Measurements from ENCODE around the gene PGAP3.

Gene PGAP3

GRCh38 chr17:39636927-39637736 lies 50.7 kb downstream of the PGAP3 start, which contains the start of gene STARD3:
STARD3 (plus strand) TSS chr17:39637144; CDS start chr17:39653532, 16,388 bp downstream.
- Mint-ChIP-seq H3K4me1 (ENCODE audit: low read depth) (peaks cover 54% of the 10 kb centered on the region), H3K4me3 (peak within 1 kb of the TSS; percentile 91), H3K27ac (peak within 1 kb of the TSS; percentile 81), H3K27me3 (no peaks in the 10 kb centered on the region), H3K9me3 (no peaks in the 10 kb centered on the region), H3K36me3 (ENCODE audit: low read depth) (no peaks in the 10 kb centered on the region)

DNA sequence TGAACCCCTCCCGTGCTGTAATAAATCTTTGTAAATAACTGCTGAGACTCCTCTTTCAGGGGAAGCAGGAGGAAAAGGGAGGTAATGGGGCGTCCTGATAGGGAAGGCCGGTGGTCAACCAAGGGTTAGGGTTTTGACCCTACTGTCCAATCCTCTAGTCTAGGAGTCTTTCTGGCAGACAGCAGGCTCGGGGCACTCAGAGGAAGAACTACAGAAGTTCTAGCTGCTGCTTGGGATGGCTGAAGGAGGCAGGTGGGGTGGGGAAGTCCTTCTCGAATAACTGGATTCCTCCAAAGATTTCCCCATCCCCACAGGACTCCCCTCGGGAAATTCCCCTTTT lies 51.3 kb downstream of the PGAP3 start:
- peak overlapping the region; percentile 91 for H3K4me3 Mint-ChIP-seq
- H3K27ac Mint-ChIP-seq, result peak overlapping the region; percentile 68
- no peaks in the 10 kb centered on the region for H3K9me3 Mint-ChIP-seq
- H3K4me1 Mint-ChIP-seq (ENCODE audit: low read depth), result peaks cover 49% of the 10 kb centered on the region
- H3K36me3 Mint-ChIP-seq (ENCODE audit: low read depth), result no peaks in the 10 kb centered on the region
- peaks cover 5% of the 10 kb centered on the region for H3K27me3 Mint-ChIP-seq

DNA sequence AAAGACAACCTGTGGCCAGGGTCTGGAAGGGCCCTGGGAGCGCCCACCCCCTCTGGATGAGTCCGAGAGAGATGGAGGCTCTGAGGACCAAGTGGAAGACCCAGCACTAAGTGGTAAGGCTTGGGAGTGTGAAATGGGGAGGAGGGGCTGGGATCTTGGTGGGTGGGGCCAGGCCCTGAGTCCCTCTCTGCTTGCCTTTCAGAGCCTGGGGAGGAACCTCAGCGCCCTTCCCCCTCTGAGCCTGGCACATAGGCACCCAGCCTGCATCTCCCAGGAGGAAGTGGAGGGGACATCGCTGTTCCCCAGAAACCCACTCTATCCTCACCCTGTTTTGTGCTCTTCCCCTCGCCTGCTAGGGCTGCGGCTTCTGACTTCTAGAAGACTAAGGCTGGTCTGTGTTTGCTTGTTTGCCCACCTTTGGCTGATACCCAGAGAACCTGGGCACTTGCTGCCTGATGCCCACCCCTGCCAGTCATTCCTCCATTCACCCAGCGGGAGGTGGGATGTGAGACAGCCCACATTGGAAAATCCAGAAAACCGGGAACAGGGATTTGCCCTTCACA lies 52.2 kb downstream of the PGAP3 start:
- Mint-ChIP-seq H3K4me1 (ENCODE audit: low read depth) (peaks cover 43% of the 10 kb centered on the region), H3K36me3 (ENCODE audit: low read depth) (no peaks in the 10 kb centered on the region), H3K27me3 (peaks cover 12% of the 10 kb centered on the region), H3K9me3 (no peaks in the 10 kb centered on the region), H3K27ac (no peak overlapping the region), H3K4me3 (no peak overlapping the region)

GRCh38 chr17:39634384-39634871 lies 53.4 kb downstream of the PGAP3 start:
- no peak overlapping the region for H3K4me3 Mint-ChIP-seq
- peaks cover 30% of the 10 kb centered on the region for H3K4me1 Mint-ChIP-seq (ENCODE audit: low read depth)
- H3K9me3 Mint-ChIP-seq, result no peaks in the 10 kb centered on the region
- no peaks in the 10 kb centered on the region for H3K36me3 Mint-ChIP-seq (ENCODE audit: low read depth)
- H3K27ac Mint-ChIP-seq, result no peak overlapping the region
- H3K27me3 Mint-ChIP-seq, result peaks cover 16% of the 10 kb centered on the region

- Mint-ChIP-seq H3K27me3 (peaks cover 17% of the 10 kb centered on the region), H3K4me1 (ENCODE audit: low read depth) (peaks cover 23% of the 10 kb centered on the region), H3K4me3 (no peak overlapping the region), H3K9me3 (no peaks in the 10 kb centered on the region), H3K27ac (no peak overlapping the region), H3K36me3 (ENCODE audit: low read depth) (no peaks in the 10 kb centered on the region)
Observed at GRCh38 chr17:39633570-39634183, 54.2 kb downstream of the PGAP3 start.

DNA sequence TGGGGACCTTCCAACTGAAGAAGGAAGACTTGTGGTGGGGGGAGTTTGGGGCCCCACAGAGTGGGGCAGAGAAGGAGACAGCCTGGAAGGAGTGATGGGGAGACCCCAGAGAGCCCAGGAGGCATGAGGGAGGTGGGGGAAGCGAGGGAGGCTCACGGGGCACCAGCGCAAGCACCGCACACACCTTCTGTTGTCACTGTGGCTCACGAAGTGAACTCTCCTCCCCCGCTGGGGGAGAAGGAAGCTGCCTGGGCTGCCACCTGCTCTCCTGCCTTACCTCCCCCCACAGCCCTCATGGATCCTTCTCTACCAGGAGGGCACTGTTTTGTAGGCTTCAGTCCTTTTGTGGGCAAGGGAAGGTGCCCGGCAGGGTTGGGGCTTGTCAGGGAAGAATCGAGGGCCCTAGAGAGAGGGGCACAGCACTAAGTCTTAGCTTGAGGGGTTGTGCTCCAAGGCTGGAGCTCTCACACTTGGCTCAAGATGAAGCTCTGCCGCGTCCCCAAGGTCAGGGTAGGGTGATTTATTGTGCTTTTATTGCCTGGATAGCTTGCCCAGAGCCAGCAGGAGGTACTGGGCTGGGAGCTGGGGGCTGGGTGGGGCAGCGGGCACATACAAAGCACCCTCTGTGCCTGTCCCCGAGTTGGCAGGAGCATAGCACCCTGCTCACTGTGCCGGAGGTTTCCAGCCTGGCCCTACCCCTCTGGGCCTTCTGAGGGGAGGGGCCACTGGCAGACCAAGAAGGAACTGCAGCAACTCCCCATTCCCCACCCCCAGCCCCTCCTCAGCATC lies 55.5 kb downstream of the PGAP3 start:
- Mint-ChIP-seq H3K9me3 (no peaks in the 10 kb centered on the region), H3K4me1 (ENCODE audit: low read depth) (peaks cover 11% of the 10 kb centered on the region), H3K27me3 (peaks cover 25% of the 10 kb centered on the region), H3K27ac (no peak overlapping the region), H3K36me3 (ENCODE audit: low read depth) (no peaks in the 10 kb centered on the region), H3K4me3 (no peak overlapping the region)

GRCh38 chr17:39631403-39631802 lies 56.5 kb downstream of the PGAP3 start:
- Mint-ChIP-seq H3K27me3 (peaks cover 30% of the 10 kb centered on the region), H3K9me3 (no peaks in the 10 kb centered on the region), H3K27ac (no peak overlapping the region), H3K4me1 (ENCODE audit: low read depth) (peaks cover 14% of the 10 kb centered on the region), H3K4me3 (no peak overlapping the region), H3K36me3 (ENCODE audit: low read depth) (no peaks in the 10 kb centered on the region)

- Mint-ChIP-seq H3K4me3 (no peak overlapping the region), H3K27me3 (peaks cover 44% of the 10 kb centered on the region), H3K9me3 (no peaks in the 10 kb centered on the region), H3K36me3 (ENCODE audit: low read depth) (no peaks in the 10 kb centered on the region), H3K4me1 (ENCODE audit: low read depth) (peaks cover 11% of the 10 kb centered on the region), H3K27ac (no peak overlapping the region)
Observed at GRCh38 chr17:39629898-39630297, 58.0 kb downstream of the PGAP3 start.

- H3K27ac Mint-ChIP-seq, result no peak overlapping the region
- no peaks in the 10 kb centered on the region for H3K36me3 Mint-ChIP-seq (ENCODE audit: low read depth)
- no peaks in the 10 kb centered on the region for H3K9me3 Mint-ChIP-seq
- peaks cover 48% of the 10 kb centered on the region for H3K27me3 Mint-ChIP-seq
- peaks cover 11% of the 10 kb centered on the region for H3K4me1 Mint-ChIP-seq (ENCODE audit: low read depth)
- no peak overlapping the region for H3K4me3 Mint-ChIP-seq
Observed at GRCh38 chr17:39629494-39629880, 58.4 kb downstream of the PGAP3 start.

DNA sequence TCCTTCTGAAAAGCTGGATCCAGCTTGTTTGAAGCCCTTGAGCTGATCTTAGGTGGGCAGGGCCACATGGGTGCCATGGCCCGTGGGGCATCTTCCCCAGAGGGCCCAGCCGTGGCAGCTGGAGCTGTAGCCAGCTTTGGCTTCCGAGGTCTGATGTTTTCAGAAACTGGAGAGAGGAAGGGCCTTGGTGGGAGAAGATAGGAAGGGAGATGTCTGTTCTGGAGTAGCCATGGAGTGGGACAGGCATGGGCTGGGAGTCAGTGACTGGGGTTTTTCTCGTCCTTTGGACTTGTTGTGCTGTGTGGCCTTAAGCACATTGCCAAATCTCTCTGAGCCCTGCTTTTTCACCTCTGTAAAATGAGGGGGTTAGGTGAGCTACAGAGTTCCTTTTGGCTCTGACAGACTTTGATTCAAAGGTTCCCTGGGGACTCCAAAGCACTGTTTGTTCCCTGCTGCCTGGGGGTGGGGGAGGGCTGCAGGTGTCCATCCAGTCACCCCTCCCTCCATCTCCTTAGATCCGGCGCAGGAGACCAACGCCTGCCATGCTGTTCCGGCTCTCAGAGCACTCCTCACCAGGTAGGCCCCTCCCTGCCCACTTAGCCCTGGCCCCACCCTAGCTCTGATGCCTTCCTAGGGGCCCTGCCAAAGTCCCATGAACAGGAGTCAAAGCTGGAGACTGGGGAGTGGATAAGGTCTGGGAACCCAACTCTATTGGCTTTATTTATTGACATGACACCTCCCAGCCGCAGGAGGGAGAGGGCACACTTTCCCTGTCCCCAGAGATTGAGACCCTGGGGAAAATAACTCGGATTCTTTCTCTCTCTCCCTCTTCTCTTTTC lies 59.0 kb downstream of the PGAP3 start:
- Mint-ChIP-seq H3K9me3 (no peaks in the 10 kb centered on the region), H3K27ac (no peak overlapping the region), H3K4me1 (ENCODE audit: low read depth) (peaks cover 11% of the 10 kb centered on the region), H3K36me3 (ENCODE audit: low read depth) (no peaks in the 10 kb centered on the region), H3K4me3 (no peak overlapping the region), H3K27me3 (peaks cover 49% of the 10 kb centered on the region)

DNA sequence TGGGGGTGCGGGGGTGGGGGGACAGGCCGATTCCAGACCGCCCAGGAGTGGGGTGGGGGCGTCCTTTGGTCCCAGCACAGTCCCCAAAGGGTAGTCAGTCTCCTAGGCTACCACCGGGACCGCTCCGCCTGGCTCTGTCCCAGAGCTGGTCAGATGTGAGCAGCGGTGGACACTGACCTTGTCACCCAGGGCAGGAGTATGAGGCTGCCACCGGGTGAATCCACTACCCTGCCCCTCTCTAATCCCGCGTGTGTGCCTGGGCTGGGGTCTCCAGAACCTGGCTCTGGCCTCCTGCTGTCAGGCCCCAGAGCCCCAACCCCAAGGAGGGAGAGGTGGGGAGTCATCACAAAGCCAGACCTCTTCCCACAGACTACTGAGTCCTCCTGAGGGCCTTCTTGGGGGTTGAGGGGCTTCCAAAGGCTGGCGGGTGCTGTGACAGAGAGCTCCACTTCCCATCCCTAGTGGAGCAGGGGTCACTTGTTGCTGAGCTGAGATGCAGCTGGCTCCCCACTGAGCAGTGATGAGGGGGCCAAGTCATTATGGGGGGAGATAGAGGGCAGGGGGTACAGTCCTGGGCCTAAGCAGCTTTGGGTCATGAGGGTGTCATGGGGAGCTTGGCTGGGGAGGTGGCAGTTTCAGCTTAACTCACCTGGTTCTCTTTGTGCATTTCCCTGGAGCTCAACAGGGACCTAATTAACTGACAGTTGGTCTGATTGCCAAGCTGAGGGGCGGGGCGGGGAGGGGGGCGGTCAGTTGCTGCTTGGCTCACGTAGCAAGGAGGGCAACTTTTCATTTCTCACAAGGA lies 59.9 kb downstream of the PGAP3 start:
- peaks cover 20% of the 10 kb centered on the region for H3K4me1 Mint-ChIP-seq (ENCODE audit: low read depth)
- no peaks in the 10 kb centered on the region for H3K36me3 Mint-ChIP-seq (ENCODE audit: low read depth)
- H3K9me3 Mint-ChIP-seq, result no peaks in the 10 kb centered on the region
- no peak overlapping the region for H3K4me3 Mint-ChIP-seq
- no peak overlapping the region for H3K27ac Mint-ChIP-seq
- peaks cover 49% of the 10 kb centered on the region for H3K27me3 Mint-ChIP-seq

DNA sequence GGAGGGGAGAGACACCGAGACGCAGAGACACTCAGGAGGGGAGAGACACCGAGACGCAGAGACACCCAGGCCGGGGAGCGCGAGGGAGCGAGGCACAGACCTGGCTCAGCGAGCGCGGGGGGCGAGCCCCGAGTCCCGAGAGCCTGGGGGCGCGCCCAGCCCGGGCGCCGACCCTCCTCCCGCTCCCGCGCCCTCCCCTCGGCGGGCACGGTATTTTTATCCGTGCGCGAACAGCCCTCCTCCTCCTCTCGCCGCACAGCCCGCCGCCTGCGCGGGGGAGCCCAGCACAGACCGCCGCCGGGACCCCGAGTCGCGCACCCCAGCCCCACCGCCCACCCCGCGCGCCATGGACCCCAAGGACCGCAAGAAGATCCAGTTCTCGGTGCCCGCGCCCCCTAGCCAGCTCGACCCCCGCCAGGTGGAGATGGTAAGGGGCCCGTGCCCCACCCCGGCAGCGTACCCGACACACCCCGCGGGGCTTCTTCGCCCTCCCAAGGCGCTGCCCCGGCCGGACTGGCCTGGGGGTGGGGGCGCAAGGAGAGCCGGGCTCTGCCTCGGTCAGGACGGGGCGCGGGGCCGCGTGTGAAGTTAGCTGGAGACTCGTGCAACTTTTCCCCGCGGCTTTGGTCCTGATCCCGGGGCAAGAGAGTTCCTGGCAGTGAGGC lies 60.7 kb downstream of the PGAP3 start:
- H3K27ac Mint-ChIP-seq, result no peak overlapping the region
- no peaks in the 10 kb centered on the region for H3K9me3 Mint-ChIP-seq
- peaks cover 26% of the 10 kb centered on the region for H3K4me1 Mint-ChIP-seq (ENCODE audit: low read depth)
- H3K27me3 Mint-ChIP-seq, result peaks cover 49% of the 10 kb centered on the region
- H3K36me3 Mint-ChIP-seq (ENCODE audit: low read depth), result no peaks in the 10 kb centered on the region
- no peak overlapping the region for H3K4me3 Mint-ChIP-seq

All from stimulated activated naive CD8-positive, alpha-beta T cell treated with anti-CD3 and anti-CD28 coated beads, Interleukin-15, Interleukin-2, amounts not matched to agents 100 ng/mL and 50 ng/mL, for 24 hours (primary cell).